Adrenal gland (tissue), 12 donors: ENCODE results near the gene LYG2. TPM values are rescaled to one million over a fixed set of nuclear protein-coding genes. Genes with fewer than 3 reads are reported as not detected.
"Not testable (repeated sequence)": the region's sequence is repeated elsewhere in the genome, so short reads cannot be mapped to it uniquely, and the experiment has no call there.

Experiments used
- DNase-seq, 7 donors: peaks; one replicate each; pipeline ENCODE4 v3.0.0-alpha.2; 2019 to 2020
- H3K27ac ChIP-seq, 5 donors: fragments of 200-600 bp; sonication (generic) in 4 of 5; 1 replicate in 3 of 5; 2 replicates in 2 of 5; pipeline versions ENCODE4 v1.5.1 to v1.8.0; 2016 to 2020; ENCODE audit warnings: mild to moderate bottlenecking in 1 of 5
- H3K27me3 ChIP-seq: fragments of 200-600 bp; 2 replicates; pipeline ENCODE4 v1.8.0; 2021
- H3K36me3 ChIP-seq, 2 donors: fragments of 200-600 bp; replicated peaks in 1 of 2; 1 replicate in 1 of 2; 2 replicates in 1 of 2; pipeline versions ENCODE4 v1.5.1 to v1.8.0; 2018 to 2022
- H3K4me1 ChIP-seq, 2 donors: fragments of 200-600 bp; replicated peaks in 1 of 2; 1 replicate in 1 of 2; 2 replicates in 1 of 2; pipeline versions ENCODE4 v1.5.1 to v1.8.0; 2018 to 2021
- H3K4me3 ChIP-seq, 4 donors: fragments of 200-600 bp; sonication (generic) in 3 of 4; one replicate each; pipeline ENCODE4 v1.5.1; 2016 to 2018
- H3K9me3 ChIP-seq, 3 donors: fragments of 200-600 bp; sonication (generic) in 1 of 3; replicated peaks in 1 of 3; 1 replicate in 2 of 3; 2 replicates in 1 of 3; pipeline versions ENCODE4 v1.5.1 to v1.8.0; 2016 to 2021
- POLR2A ChIP-seq, 2 donors: fragments of 450-650 bp; IDR thresholded peaks; one replicate each; pipeline ENCODE4 v1.6.1; 2017; ENCODE audit warnings: antibody characterized with exemption in 2 of 2, mild to moderate bottlenecking in 2 of 2, moderate library complexity in 1 of 2
- WGBS, 4 donors: extraction: QIAGEN DNeasy Blood & Tissue Kit in 2 of 4; methylation state at CpG; one replicate each; pipeline versions ENCODE4 v1.1.5 to v1.1.7; 2013 to 2017; 5-methylcytosine and 5-hydroxymethylcytosine counted together
- intact Hi-C, 2 donors: fragments of 100-400 bp; cut with DNase I; formaldehyde crosslinking; loops; one replicate each; pipeline versions ENCODE4 v1.14.1 to v1.15.0; 2022 to 2023
- polyA plus RNA-seq, 3 donors: library from polyadenylated mRNA; stranded (reverse); fragments of 200-250 nt in 2 of 3; fragments of 350-450 nt in 1 of 3; fragmentation: Illumina TruSeq in 1 of 3; extraction: RNeasy Lipid Tissue Mini Kit (QIAGEN cat#74804) in 1 of 3; gene quantifications; one replicate each; pipeline ENCODE4 v1.2.3, GENCODE V29; 2013 to 2014
- total RNA-seq, 9 donors: library from RNA; depleted of rRNA in 4 of 9; stranded (reverse); fragments of >200 nt in 4 of 9; fragments of 120-200 nt in 1 of 9; fragmentation: NEBNext Ultra II Directional in 1 of 9; extraction: Animal tissue kit (Norgen Biotek cat#: 25700) in 1 of 9; gene quantifications; one replicate each; pipeline versions ENCODE4 v1.1.0 to v1.2.4, GENCODE V29; 2013 to 2023
- TF ChIP-seq, protein P1 (sequence below), 6 experiments: fragments of 450-650 bp in 4 of 6; fragments of 200-600 bp in 2 of 6; sonication (generic) in 1 of 6; IDR thresholded peaks; 1 replicate in 5 of 6; 2 replicates in 1 of 6; pipeline versions ENCODE4 v1.5.1 to v1.8.0; 2016 to 2021; ENCODE audit warnings: antibody characterized with exemption in 6 of 6, mild to moderate bottlenecking in 2 of 6, moderate library complexity in 1 of 6
- donor health status: healthy with polysubstance abuse.
- donor health status: Bipolar disorder and iron deficiency.
- donor health status: DM: yes; HTN: yes; CAD: no.
- donor health status: DM: no; HTN: no; CAD: no.
- donor health status: DM: no; HTN: no; CAD: no.
- donor health status: DM: yes; HTN: yes; CAD: no.

Gene LYG2
- total and polyA plus RNA-seq, 12 donors: not detected

DNA sequence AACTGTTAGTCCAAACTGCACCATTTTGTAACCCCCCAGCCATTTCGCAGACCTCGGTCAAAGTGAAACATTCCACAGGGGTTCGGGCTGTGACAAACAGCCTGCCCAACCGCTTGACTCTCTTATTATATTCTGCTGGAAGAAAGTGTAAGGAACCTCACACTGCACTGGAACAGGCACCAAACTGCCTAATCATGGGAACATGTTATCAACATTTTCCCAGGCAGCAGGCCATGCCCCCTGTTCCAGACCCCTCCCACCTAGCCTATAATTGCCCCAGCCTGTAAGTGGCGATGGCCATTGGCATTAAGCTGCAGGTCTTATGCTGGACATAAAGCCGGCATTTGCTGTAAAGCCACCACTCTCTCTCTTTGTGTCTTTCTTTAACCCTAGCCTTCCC, 16.9 kb downstream of the LYG2 start:
- H3K9me3 ChIP-seq: no peaks in the 10 kb centered on the region
- no peak overlapping the region for H3K27ac ChIP-seq
- TF ChIP-seq POLR2A (IDR thresholded peaks at IDR 0.05): no peak
- TF ChIP-seq, protein P1, sequence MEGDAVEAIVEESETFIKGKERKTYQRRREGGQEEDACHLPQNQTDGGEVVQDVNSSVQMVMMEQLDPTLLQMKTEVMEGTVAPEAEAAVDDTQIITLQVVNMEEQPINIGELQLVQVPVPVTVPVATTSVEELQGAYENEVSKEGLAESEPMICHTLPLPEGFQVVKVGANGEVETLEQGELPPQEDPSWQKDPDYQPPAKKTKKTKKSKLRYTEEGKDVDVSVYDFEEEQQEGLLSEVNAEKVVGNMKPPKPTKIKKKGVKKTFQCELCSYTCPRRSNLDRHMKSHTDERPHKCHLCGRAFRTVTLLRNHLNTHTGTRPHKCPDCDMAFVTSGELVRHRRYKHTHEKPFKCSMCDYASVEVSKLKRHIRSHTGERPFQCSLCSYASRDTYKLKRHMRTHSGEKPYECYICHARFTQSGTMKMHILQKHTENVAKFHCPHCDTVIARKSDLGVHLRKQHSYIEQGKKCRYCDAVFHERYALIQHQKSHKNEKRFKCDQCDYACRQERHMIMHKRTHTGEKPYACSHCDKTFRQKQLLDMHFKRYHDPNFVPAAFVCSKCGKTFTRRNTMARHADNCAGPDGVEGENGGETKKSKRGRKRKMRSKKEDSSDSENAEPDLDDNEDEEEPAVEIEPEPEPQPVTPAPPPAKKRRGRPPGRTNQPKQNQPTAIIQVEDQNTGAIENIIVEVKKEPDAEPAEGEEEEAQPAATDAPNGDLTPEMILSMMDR (IDR thresholded peaks at IDR 0.05): no peak
- H3K27me3 ChIP-seq: no peaks in the 10 kb centered on the region
- H3K4me3 ChIP-seq: no peak overlapping the region
- 91 to 95% (median 92%) methylated on average over 6 of the region's 6 CpGs for WGBS, 4 donors
- DNase-seq: no peak
- H3K4me1 ChIP-seq: no peaks in the 10 kb centered on the region
- no peaks in the 10 kb centered on the region for H3K36me3 ChIP-seq
- intact Hi-C loops: no loop called here

DNA sequence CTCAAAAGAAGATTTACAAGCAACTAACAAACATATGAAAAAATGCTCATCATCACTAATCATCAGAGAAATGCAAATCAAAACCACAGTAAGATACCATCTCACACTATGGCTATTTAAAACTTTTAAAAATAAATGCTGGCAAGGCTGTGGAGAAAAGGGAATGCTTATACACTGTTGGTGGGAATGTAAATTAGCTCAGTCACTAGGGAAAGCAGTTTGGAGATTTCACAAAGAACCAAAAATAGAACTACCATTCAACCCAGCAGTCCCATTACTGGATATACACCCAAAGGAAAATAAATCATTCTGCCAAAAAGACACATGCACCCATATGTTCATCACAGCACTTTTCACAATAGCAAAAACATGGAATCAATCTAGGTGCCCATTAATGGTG, 22.3 kb downstream of the LYG2 start:
- H3K4me1 ChIP-seq, H3K4me3 ChIP-seq, intact Hi-C loops, H3K9me3 ChIP-seq, H3K27ac ChIP-seq, H3K36me3 ChIP-seq, H3K27me3 ChIP-seq, DNase-seq: not testable (repeated sequence)

DNA sequence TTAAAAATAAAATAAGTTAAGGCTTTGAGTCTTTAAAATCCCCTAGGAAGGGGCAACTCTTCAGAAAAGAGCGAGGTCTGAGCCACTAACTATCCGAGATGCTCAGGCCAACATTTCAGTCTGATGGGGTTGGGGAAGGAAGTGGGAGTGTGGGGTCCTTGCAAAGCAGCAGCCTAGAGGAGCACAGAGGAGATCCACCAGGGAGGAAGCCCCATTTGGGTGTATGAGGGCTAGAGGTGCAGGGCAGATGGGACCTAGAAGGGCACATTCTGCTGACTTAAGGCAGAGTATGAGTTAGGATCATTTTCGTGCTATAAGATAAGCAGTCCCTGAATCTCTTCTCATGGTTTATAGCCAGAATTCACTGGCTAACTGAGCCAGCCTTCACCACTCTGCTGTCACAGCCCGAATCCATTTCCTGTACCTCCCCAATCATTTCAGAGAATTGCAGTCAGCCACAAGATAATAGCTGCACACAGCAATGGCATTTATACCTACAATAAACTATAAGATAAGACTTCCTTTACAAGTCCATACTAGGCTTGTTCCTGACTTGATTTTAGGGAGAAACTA, 37.5 kb downstream of the LYG2 start:
- 85 to 87% (median 85%) methylated on average over 4 of the region's 4 CpGs for WGBS, 4 donors
- intact Hi-C loops: no loop called here
- Histone ChIP-seq H3K4me3 (no peak overlapping the region), H3K27me3 (no peaks in the 10 kb centered on the region), H3K9me3 (no peaks in the 10 kb centered on the region), H3K36me3 (no peaks in the 10 kb centered on the region), H3K4me1 (no peaks in the 10 kb centered on the region), H3K27ac (no peak overlapping the region)
- no peak for DNase-seq
- TF ChIP-seq, protein P1 (IDR thresholded peaks at IDR 0.05): no peak
- no peak for TF ChIP-seq POLR2A (IDR thresholded peaks at IDR 0.05)

DNA sequence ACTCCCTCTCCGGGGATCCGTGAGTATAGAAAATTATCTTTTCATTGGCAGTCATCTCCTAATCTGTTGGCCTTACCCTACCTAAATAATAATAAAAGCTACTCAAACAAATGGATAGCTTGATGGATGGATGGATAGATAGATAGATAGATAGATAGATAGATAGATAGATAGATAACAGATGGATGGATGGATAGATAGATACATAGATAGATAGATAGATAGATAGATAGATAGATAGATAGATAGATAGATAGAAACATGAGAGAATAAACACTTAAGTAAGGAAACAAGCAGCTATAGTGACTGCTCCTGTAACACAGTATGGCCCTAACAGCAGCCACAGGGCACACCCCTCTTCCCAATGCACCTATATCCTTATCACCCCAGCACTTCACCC, 39.4 kb downstream of the LYG2 start:
- WGBS, 4 donors: 93 to 100% (median 97%) methylated on average over 2 of the region's 2 CpGs
- TF ChIP-seq, protein P1 (IDR thresholded peaks at IDR 0.05): no peak
- TF ChIP-seq POLR2A (IDR thresholded peaks at IDR 0.05): no peak
- DNase-seq: no peak
- H3K4me1 ChIP-seq: no peaks in the 10 kb centered on the region
- no peaks in the 10 kb centered on the region for H3K9me3 ChIP-seq
- intact Hi-C loops: no loop called here
- no peak overlapping the region for H3K4me3 ChIP-seq
- no peaks in the 10 kb centered on the region for H3K27me3 ChIP-seq
- H3K27ac ChIP-seq: no peak overlapping the region
- no peaks in the 10 kb centered on the region for H3K36me3 ChIP-seq

DNA sequence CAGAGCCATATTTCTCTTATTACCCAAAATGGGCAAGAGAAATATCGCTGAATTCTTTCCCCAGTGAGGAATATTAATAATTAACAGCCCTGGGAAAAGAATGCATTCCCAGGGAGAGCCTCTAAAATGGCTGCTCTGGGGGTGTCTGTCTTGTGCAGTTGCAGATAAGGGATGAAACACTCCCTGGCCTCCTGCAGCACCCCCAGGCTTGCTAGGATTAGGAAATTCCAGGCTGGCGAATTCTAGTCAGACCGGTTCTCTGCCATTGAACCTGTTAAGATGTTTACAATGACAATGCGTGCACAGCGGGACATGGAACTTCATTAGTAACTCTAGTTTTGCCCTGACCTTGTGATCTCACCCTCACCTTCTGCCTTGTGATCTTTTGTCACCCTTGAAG, 50.0 kb downstream of the LYG2 start:
- no peak for DNase-seq
- Histone ChIP-seq H3K27me3 (no peaks in the 10 kb centered on the region), H3K27ac (no peak overlapping the region), H3K9me3 (no peaks in the 10 kb centered on the region), H3K4me3 (no peak overlapping the region), H3K4me1 (no peaks in the 10 kb centered on the region), H3K36me3 (no peaks in the 10 kb centered on the region)
- no peak for TF ChIP-seq POLR2A (IDR thresholded peaks at IDR 0.05)
- intact Hi-C loops: no loop called here
- 87 to 96% (median 88%) methylated on average over 5 of the region's 5 CpGs for WGBS, 4 donors
